K562 (cell line): ENCODE measurements around the gene PRKAR1A. TPM values are rescaled to one million over a fixed set of nuclear protein-coding genes. Genes with fewer than 3 reads are reported as not detected.

Source experiments
- ATAC-seq: fragments of 200-7000 bp; cut with Tn5 transposase; 3 replicates; pipeline ENCODE4 v1.9.1; 2020; ENCODE audit warnings: moderate library complexity
- BruUV-seq: library from RNA; stranded (reverse); fragments of 400-500 nt; replicated peaks from 2 replicates; lab custom pipeline; 2021; lab: Mats Ljungman, UMichigan
- CTCF ChIA-PET: fragments of 300-600 bp; formaldehyde crosslinking; extraction: SDS; loops from one replicate; lab custom pipeline; 2021; ENCODE audit warnings: low intra/inter-chr PET ratio; lab: Yijun Ruan, JAX
- POLR2A ChIA-PET: fragments of 300-600, 350-650 bp; sonication (Branson Sonifier 250); formaldehyde crosslinking; extraction: SDS; loops from one replicate; lab custom pipeline; 2021; ENCODE audit warnings: antibody characterized with exemption, inconsistent platforms; lab: Yijun Ruan, JAX
- DNase-seq, 4 experiments: peaks; one replicate each; pipeline versions ENCODE4 v3.0.0 to v3.0.0-alpha.2; 2011 to 2018; ENCODE audit warnings: low spot score in 3 of 4, mixed read lengths in 3 of 4; ENCODE audit errors: extremely low read depth in 1 of 4
- FAIRE-seq: peaks from 2 replicates; lab custom pipeline; 2011; peaks lifted over from hg19 to GRCh38; lab: Jason Lieb, UNC
- H2AFZ ChIP-seq: 2 replicates; pipeline ENCODE4 v1.6.0; 2011; ENCODE audit warnings: low read depth, low read length, control low read depth, inconsistent platforms
- H3K27ac ChIP-seq: fragments of 200-600 bp; 3 replicates; pipeline ENCODE4 v1.8.0; 2011; ENCODE audit warnings: low read depth, mild to moderate bottlenecking, control low read depth, inconsistent platforms, low read length, moderate library complexity, mixed read lengths; ENCODE audit errors: extremely low read depth
- H3K27me3 ChIP-seq, 2 experiments: fragments of 300-600 bp in 1 of 2; 2 replicates in 1 of 2; 3 replicates in 1 of 2; pipeline versions ENCODE4 v1.6.0 to v1.8.0; 2011; ENCODE audit warnings: inconsistent platforms in 2 of 2, low read length in 2 of 2, mild to moderate bottlenecking in 1 of 2, mixed read lengths in 1 of 2, moderate library complexity in 1 of 2; ENCODE audit not compliant: control insufficient read depth in 2 of 2, insufficient read depth in 2 of 2
- H3K36me3 ChIP-seq: fragments of 300-600 bp; 3 replicates; pipeline ENCODE4 v1.8.0; 2011; ENCODE audit warnings: mild to moderate bottlenecking, low read length, inconsistent platforms; ENCODE audit not compliant: control insufficient read depth, insufficient read depth
- H3K4me1 ChIP-seq, 2 experiments: fragments of 200-600 bp in 1 of 2; replicated peaks in 1 of 2; 2 replicates in 1 of 2; 3 replicates in 1 of 2; pipeline versions ENCODE4 v1.5.1 to v1.8.0; 2011; ENCODE audit warnings: inconsistent platforms in 2 of 2, low read length in 2 of 2, mild to moderate bottlenecking in 1 of 2, mixed read lengths in 1 of 2, moderate library complexity in 1 of 2; ENCODE audit not compliant: control insufficient read depth in 2 of 2, insufficient read depth in 2 of 2
- H3K4me2 ChIP-seq: 2 replicates; pipeline ENCODE4 v1.6.1; 2011; ENCODE audit warnings: low read length, control low read depth, inconsistent platforms, mixed read lengths; ENCODE audit not compliant: insufficient read depth
- H3K4me3 ChIP-seq: fragments of 200-600 bp; sonication (generic), shearing (Covaris generic); 2 replicates; pipeline ENCODE4 v1.5.1; 2016; ENCODE audit warnings: control low read depth, inconsistent platforms
- H3K79me2 ChIP-seq: fragments of 200-600 bp; 3 replicates; pipeline ENCODE4 v1.8.0; 2011; ENCODE audit warnings: low read length, inconsistent platforms; ENCODE audit not compliant: control insufficient read depth, insufficient read depth
- H3K9ac ChIP-seq, 2 experiments: 2 replicates each; pipeline versions ENCODE4 v1.6.0 to v1.6.1; 2011; ENCODE audit warnings: low read depth in 2 of 2, low read length in 2 of 2, control low read depth in 1 of 2, inconsistent platforms in 1 of 2, mild to moderate bottlenecking in 1 of 2, mixed read lengths in 1 of 2; ENCODE audit not compliant: insufficient read depth in 1 of 2
- H3K9me1 ChIP-seq: one replicate; pipeline ENCODE4 v1.6.0; 2011; ENCODE audit warnings: inconsistent platforms, mild to moderate bottlenecking, low read length, moderate library complexity; ENCODE audit not compliant: control insufficient read depth, insufficient read depth
- H3K9me3 ChIP-seq: replicated peaks from 2 replicates; pipeline ENCODE4 v1.5.1; 2011; ENCODE audit warnings: low read depth, low read length, inconsistent platforms; ENCODE audit not compliant: control insufficient read depth, insufficient read depth
- H4K20me1 ChIP-seq: replicated peaks from 2 replicates; pipeline ENCODE4 v1.6.1; 2011; ENCODE audit warnings: low read length, inconsistent platforms, mixed read lengths; ENCODE audit not compliant: control insufficient read depth, insufficient read depth
- CREBBP ChIP-seq: IDR thresholded peaks from one replicate; pipeline ENCODE4 v1.6.1; 2012; ENCODE audit warnings: low read depth, mild to moderate bottlenecking, control low read depth, inconsistent platforms, low read length
- DNMT1 ChIP-seq: fragments of 450-650 bp; IDR thresholded peaks from 2 replicates; pipeline ENCODE4 v1.6.1; 2016; ENCODE audit warnings: antibody characterized with exemption, mild to moderate bottlenecking
- HMGN3 ChIP-seq: IDR thresholded peaks from 2 replicates; pipeline ENCODE4 v1.6.1; 2011; ENCODE audit warnings: borderline replicate concordance, low read depth, mild to moderate bottlenecking, mixed read lengths, low read length; ENCODE audit not compliant: insufficient read length; ENCODE audit errors: extremely low read depth
- HNRNPK ChIP-seq: fragments of 200-400 bp; formaldehyde crosslinking; IDR thresholded peaks from one replicate; pipeline ENCODE4 v1.6.1; 2018; ENCODE audit warnings: mild to moderate bottlenecking, low read depth, low read length; ENCODE audit not compliant: poor library complexity, severe bottlenecking
- JUN ChIP-seq, 2 experiments: sonication (generic) in 1 of 2; formaldehyde crosslinking in 1 of 2; IDR thresholded peaks; 2 replicates each; pipeline versions ENCODE4 v1.6.1 to v1.8.0; 2012 to 2022; ENCODE audit warnings: borderline replicate concordance in 2 of 2, mild to moderate bottlenecking in 2 of 2, improper control_type of control experiment in 1 of 2, low read depth in 1 of 2, low read length in 1 of 2, missing genetic modification reagents in 1 of 2
- MED1 ChIP-seq: sonication (generic); formaldehyde crosslinking; IDR thresholded peaks from 2 replicates; pipeline ENCODE4 v1.8.1; 2023; ENCODE audit warnings: missing genetic modification reagents, borderline replicate concordance
- TRIM25 ChIP-seq: fragments of 450-650 bp; IDR thresholded peaks from 2 replicates; pipeline ENCODE4 v1.7.0; 2016; ENCODE audit warnings: borderline replicate concordance
- ZBTB1 ChIP-seq: sonication (generic); formaldehyde crosslinking; IDR thresholded peaks from 2 replicates; pipeline ENCODE4 v1.8.1; 2023; ENCODE audit warnings: missing genetic modification reagents, low read depth, mild to moderate bottlenecking, borderline replicate concordance
- ZNF316 ChIP-seq: fragments of 450-650 bp; IDR thresholded peaks from 2 replicates; pipeline ENCODE4 v1.6.1; 2016
- WGBS: fragments of 100-300 bp; shearing (Covaris generic); methylation state at CpG from one replicate; pipeline ENCODE4 v1.1.6; 2016; ENCODE audit warnings: low coverage, mixed read lengths; ENCODE audit not compliant: insufficient coverage; ENCODE audit errors: missing lambda C conversion rate; 5-methylcytosine and 5-hydroxymethylcytosine counted together
- in situ Hi-C: fragments of 300-500 bp; cut with MboI; formaldehyde crosslinking; loops from 4 replicates; pipeline ENCODE4 v1.15.0; 2018; ENCODE audit warnings: inconsistent platforms, mixed read lengths
- intact Hi-C: fragments of 100-400 bp; cut with micrococcal nuclease; formaldehyde crosslinking; loops from 2 replicates; pipeline ENCODE4 v1.14.2; 2022
- polyA plus RNA-seq, 8 experiments: library from polyadenylated mRNA; depleted of rRNA in 4 of 8; stranded (reverse) in 5 of 8; unstranded in 3 of 8; fragments of >200 nt; fragmentation: Nextera tagmentation in 2 of 8; fragmentation: Illumina TruSeq in 1 of 8; extraction: Ambion mirVana in 2 of 8; extraction: Trizol in 1 of 8; gene quantifications; 2 replicates each; pipeline versions ENCODE4 v1.2.1 to v1.2.3, GENCODE V29; 2011 to 2014; ENCODE audit warnings: inconsistent platforms in 1 of 8, missing spikeins in 1 of 8
- total RNA-seq, 7 experiments: library from RNA; depleted of rRNA in 6 of 7; stranded (reverse); fragments of >200 nt in 6 of 7; fragmentation: Illumina TruSeq in 2 of 7; extraction: Trizol in 2 of 7; gene quantifications; 2 replicates each; pipeline versions ENCODE4 v1.2.1 to v1.2.3, GENCODE V29; 2011 to 2021; ENCODE audit warnings: low replicate concordance in 1 of 7

PRKAR1A gene
- total and polyA plus RNA-seq, 9 of the 15 experiments (the other 6 are each of a cell fraction or from before 2014, with no cell fraction given), result 15.0 to 95.6 (median 67.5) TPM

- Histone ChIP-seq H3K36me3 (no peaks in the 10 kb centered on the region), H3K4me2 (no peak overlapping the region), H3K9me3 (no peaks in the 10 kb centered on the region), H3K79me2 (no peaks in the 10 kb centered on the region), H3K27ac (no peak overlapping the region), H3K4me3 (no peak overlapping the region), H3K9me1 (no peaks in the 10 kb centered on the region), H3K9ac (no peak overlapping the region), H4K20me1 (no peaks in the 10 kb centered on the region), H3K27me3 (peaks cover 12 to 13% of the 10 kb centered on the region in 2 experiments; a peak in 4 of 5 replicates), H3K4me1 (no peaks in the 10 kb centered on the region), H2AFZ (no peak overlapping the region)
- FAIRE-seq (no peak), ATAC-seq (no peak), DNase-seq (no peak)
- ChIA-PET POLR2A (interaction anchor here (0.8 kb wide), 1 partner anchor 121 kb away, joined by 3 read pairs; no protein-coding TSS in a partner anchor), CTCF (no interaction called here)
- 5% methylated on average over 3 of the region's 3 CpGs for WGBS
- no TSS peak for BruUV-seq
- intact Hi-C loops, result no loop called here
- TF ChIP-seq ZBTB1 (no peak), MED1 (CRISPR knock-in tag) (no peak), HMGN3 (no peak), CREBBP (no peak), HNRNPK (no peak), JUN (IDR thresholded peaks at IDR 0.05; ENCODE audit: borderline replicate concordance, low read depth, low read length) (no peak), JUN (CRISPR knock-in tag; IDR thresholded peaks at IDR 0.05; ENCODE audit: borderline replicate concordance) (no peak), ZNF316 (no peak), DNMT1 (no peak), TRIM25 (no peak)
- in situ Hi-C loops, result no loop called here
Measured at GRCh38 chr17:68560966-68561720, 48.9 kb downstream of the PRKAR1A start.
